Liver (tissue), 8 donors: ENCODE data around the gene SMIM45.

Experiments used
- DNase-seq: peaks from one replicate; pipeline ENCODE4 v3.0.0-alpha.2; 2017; ENCODE audit warnings: low spot score
- H3K27ac ChIP-seq, 2 donors: one replicate each; pipeline ENCODE4 v1.7.0; 2013; ENCODE audit warnings: inconsistent platforms in 2 of 2, low read length in 2 of 2, control low read depth in 1 of 2, low read depth in 1 of 2, mild to moderate bottlenecking in 1 of 2
- H3K27me3 ChIP-seq, 4 donors: one replicate each; pipeline versions ENCODE4 v1.6.1 to v1.7.0; 2013; ENCODE audit warnings: low read length in 3 of 4, inconsistent platforms in 1 of 4, mild to moderate bottlenecking in 1 of 4, moderate library complexity in 1 of 4; ENCODE audit not compliant: control insufficient read depth in 4 of 4, insufficient read depth in 4 of 4
- H3K36me3 ChIP-seq, 4 donors: one replicate each; pipeline versions ENCODE4 v1.6.1 to v1.7.0; 2013; ENCODE audit warnings: low read length in 3 of 4, mild to moderate bottlenecking in 3 of 4, low read depth in 1 of 4, moderate library complexity in 1 of 4; ENCODE audit not compliant: control insufficient read depth in 4 of 4, insufficient read depth in 3 of 4
- H3K4me1 ChIP-seq, 4 donors: one replicate each; pipeline versions ENCODE4 v1.6.1 to v1.7.0; 2013; ENCODE audit warnings: low read length in 3 of 4, mild to moderate bottlenecking in 3 of 4, moderate library complexity in 1 of 4; ENCODE audit not compliant: control insufficient read depth in 4 of 4, insufficient read depth in 4 of 4
- H3K4me3 ChIP-seq, 3 donors: one replicate each; pipeline versions ENCODE4 v1.6.1 to v1.7.0; 2013; ENCODE audit warnings: low read length in 3 of 3, control low read depth in 1 of 3, low read depth in 1 of 3, mild to moderate bottlenecking in 1 of 3
- H3K9ac ChIP-seq, 2 donors: one replicate each; pipeline ENCODE4 v1.7.0; 2013; ENCODE audit warnings: low read length in 2 of 2, mild to moderate bottlenecking in 2 of 2, moderate library complexity in 2 of 2, control low read depth in 1 of 2, low read depth in 1 of 2
- H3K9me3 ChIP-seq, 4 donors: one replicate each; pipeline versions ENCODE4 v1.6.1 to v1.7.0; 2013; ENCODE audit warnings: low read length in 3 of 4; ENCODE audit not compliant: control insufficient read depth in 4 of 4
- EGR1 ChIP-seq, 2 donors: IDR thresholded peaks; 2 replicates each; pipeline ENCODE4 v1.6.1; 2016 to 2018; ENCODE audit warnings: antibody characterized with exemption in 2 of 2, low read depth in 2 of 2
- FOXA1 ChIP-seq: IDR thresholded peaks from 2 replicates; pipeline ENCODE4 v1.6.1; 2016; ENCODE audit warnings: antibody characterized with exemption
- FOXA2 ChIP-seq: IDR thresholded peaks from 2 replicates; pipeline ENCODE4 v1.6.1; 2016; ENCODE audit warnings: antibody characterized with exemption
- GABPA ChIP-seq, 2 donors: IDR thresholded peaks in 1 of 2; conservative IDR thresholded peaks in 1 of 2; 2 replicates each; pipeline ENCODE4 v1.6.1; 2016; ENCODE audit warnings: antibody characterized with exemption in 2 of 2, mild to moderate bottlenecking in 1 of 2, moderate library complexity in 1 of 2
- HNF4A ChIP-seq, 2 donors: conservative IDR thresholded peaks; 2 replicates each; pipeline ENCODE4 v1.6.1; 2016; ENCODE audit warnings: antibody characterized with exemption in 2 of 2, mild to moderate bottlenecking in 2 of 2
- HNF4G ChIP-seq: IDR thresholded peaks from 2 replicates; pipeline ENCODE4 v1.6.1; 2016; ENCODE audit warnings: antibody characterized with exemption
- JUND ChIP-seq, 2 donors: IDR thresholded peaks; 2 replicates each; pipeline ENCODE4 v1.6.1; 2016; ENCODE audit warnings: antibody characterized with exemption in 2 of 2
- NR2F2 ChIP-seq: IDR thresholded peaks from 2 replicates; pipeline ENCODE4 v1.6.1; 2016; ENCODE audit warnings: antibody characterized with exemption
- RAD21 ChIP-seq, 2 donors: IDR thresholded peaks; 2 replicates each; pipeline ENCODE4 v1.6.1; 2016; ENCODE audit warnings: antibody characterized with exemption in 2 of 2, mild to moderate bottlenecking in 2 of 2
- SP1 ChIP-seq: IDR thresholded peaks from 2 replicates; pipeline ENCODE4 v1.6.1; 2018; ENCODE audit warnings: antibody characterized with exemption, mild to moderate bottlenecking
- YY1 ChIP-seq: IDR thresholded peaks from 2 replicates; pipeline ENCODE4 v1.6.1; 2016; ENCODE audit warnings: antibody characterized with exemption, mild to moderate bottlenecking
- WGBS: extraction: QIAGEN DNeasy Blood & Tissue Kit; methylation state at CpG from one replicate; pipeline ENCODE4 v1.1.7; 2013; 5-methylcytosine and 5-hydroxymethylcytosine counted together
- TF ChIP-seq, protein P1 (sequence below): IDR thresholded peaks from 2 replicates; pipeline ENCODE4 v1.6.1; 2016; ENCODE audit warnings: antibody characterized with exemption
- TF ChIP-seq, protein P2 (sequence below): IDR thresholded peaks from 2 replicates; pipeline ENCODE4 v1.6.1; 2016; ENCODE audit warnings: antibody characterized with exemption
- TF ChIP-seq, protein P3 (sequence below): IDR thresholded peaks from 2 replicates; pipeline ENCODE4 v1.6.1; 2016; ENCODE audit warnings: antibody characterized with exemption, mild to moderate bottlenecking
- TF ChIP-seq, protein P4 (sequence below): fragments of 150-350 bp; IDR thresholded peaks from 2 replicates; pipeline ENCODE4 v1.5.1; 2017; ENCODE audit warnings: improper control_type of control experiment, low read depth, low read length; ENCODE audit not compliant: missing input control
- donor health status: healthy.
- donor health status: healthy.
- donor health status: healthy.
- donor health status: healthy.
- donor health status: healthy.

The SMIM45 gene

DNA sequence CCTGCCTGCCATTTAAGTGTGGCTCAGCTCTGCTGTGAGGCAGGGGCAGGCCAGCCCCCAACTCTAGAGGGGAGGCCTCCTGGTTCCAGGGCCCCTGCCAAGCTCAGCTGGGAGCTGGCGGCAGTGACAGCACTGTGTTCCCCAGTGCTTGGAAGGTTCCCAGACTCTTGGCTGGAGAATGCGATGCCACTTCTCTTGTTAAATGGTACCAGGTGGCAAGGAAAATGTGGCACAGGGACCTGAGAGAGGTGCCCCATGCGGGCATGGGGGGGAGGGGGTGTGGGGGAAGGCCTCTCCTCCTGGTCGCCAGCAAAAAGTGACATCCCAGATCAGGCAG is 17.0 kb upstream of the SMIM45 start:
- no peaks in the 10 kb centered on the region for H3K36me3 ChIP-seq
- 95% methylated on average over 4 of the region's 4 CpGs for WGBS
- no peak for DNase-seq
- no peak for TF ChIP-seq SP1
- TF ChIP-seq, protein P1, sequence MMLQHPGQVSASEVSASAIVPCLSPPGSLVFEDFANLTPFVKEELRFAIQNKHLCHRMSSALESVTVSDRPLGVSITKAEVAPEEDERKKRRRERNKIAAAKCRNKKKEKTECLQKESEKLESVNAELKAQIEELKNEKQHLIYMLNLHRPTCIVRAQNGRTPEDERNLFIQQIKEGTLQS, result no peak
- TF ChIP-seq, protein P2, sequence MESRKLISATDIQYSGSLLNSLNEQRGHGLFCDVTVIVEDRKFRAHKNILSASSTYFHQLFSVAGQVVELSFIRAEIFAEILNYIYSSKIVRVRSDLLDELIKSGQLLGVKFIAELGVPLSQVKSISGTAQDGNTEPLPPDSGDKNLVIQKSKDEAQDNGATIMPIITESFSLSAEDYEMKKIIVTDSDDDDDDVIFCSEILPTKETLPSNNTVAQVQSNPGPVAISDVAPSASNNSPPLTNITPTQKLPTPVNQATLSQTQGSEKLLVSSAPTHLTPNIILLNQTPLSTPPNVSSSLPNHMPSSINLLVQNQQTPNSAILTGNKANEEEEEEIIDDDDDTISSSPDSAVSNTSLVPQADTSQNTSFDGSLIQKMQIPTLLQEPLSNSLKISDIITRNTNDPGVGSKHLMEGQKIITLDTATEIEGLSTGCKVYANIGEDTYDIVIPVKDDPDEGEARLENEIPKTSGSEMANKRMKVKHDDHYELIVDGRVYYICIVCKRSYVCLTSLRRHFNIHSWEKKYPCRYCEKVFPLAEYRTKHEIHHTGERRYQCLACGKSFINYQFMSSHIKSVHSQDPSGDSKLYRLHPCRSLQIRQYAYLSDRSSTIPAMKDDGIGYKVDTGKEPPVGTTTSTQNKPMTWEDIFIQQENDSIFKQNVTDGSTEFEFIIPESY, result no peak
- no peak for TF ChIP-seq FOXA1
- no peak for TF ChIP-seq FOXA2
- TF ChIP-seq EGR1 (IDR thresholded peaks at IDR 0.05; ENCODE audit: low read depth in 2 of 2), result no peak
- TF ChIP-seq YY1, result no peak
- TF ChIP-seq JUND (IDR thresholded peaks at IDR 0.05), result no peak
- TF ChIP-seq, protein P3, sequence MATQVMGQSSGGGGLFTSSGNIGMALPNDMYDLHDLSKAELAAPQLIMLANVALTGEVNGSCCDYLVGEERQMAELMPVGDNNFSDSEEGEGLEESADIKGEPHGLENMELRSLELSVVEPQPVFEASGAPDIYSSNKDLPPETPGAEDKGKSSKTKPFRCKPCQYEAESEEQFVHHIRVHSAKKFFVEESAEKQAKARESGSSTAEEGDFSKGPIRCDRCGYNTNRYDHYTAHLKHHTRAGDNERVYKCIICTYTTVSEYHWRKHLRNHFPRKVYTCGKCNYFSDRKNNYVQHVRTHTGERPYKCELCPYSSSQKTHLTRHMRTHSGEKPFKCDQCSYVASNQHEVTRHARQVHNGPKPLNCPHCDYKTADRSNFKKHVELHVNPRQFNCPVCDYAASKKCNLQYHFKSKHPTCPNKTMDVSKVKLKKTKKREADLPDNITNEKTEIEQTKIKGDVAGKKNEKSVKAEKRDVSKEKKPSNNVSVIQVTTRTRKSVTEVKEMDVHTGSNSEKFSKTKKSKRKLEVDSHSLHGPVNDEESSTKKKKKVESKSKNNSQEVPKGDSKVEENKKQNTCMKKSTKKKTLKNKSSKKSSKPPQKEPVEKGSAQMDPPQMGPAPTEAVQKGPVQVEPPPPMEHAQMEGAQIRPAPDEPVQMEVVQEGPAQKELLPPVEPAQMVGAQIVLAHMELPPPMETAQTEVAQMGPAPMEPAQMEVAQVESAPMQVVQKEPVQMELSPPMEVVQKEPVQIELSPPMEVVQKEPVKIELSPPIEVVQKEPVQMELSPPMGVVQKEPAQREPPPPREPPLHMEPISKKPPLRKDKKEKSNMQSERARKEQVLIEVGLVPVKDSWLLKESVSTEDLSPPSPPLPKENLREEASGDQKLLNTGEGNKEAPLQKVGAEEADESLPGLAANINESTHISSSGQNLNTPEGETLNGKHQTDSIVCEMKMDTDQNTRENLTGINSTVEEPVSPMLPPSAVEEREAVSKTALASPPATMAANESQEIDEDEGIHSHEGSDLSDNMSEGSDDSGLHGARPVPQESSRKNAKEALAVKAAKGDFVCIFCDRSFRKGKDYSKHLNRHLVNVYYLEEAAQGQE, result no peak
- TF ChIP-seq, protein P4, sequence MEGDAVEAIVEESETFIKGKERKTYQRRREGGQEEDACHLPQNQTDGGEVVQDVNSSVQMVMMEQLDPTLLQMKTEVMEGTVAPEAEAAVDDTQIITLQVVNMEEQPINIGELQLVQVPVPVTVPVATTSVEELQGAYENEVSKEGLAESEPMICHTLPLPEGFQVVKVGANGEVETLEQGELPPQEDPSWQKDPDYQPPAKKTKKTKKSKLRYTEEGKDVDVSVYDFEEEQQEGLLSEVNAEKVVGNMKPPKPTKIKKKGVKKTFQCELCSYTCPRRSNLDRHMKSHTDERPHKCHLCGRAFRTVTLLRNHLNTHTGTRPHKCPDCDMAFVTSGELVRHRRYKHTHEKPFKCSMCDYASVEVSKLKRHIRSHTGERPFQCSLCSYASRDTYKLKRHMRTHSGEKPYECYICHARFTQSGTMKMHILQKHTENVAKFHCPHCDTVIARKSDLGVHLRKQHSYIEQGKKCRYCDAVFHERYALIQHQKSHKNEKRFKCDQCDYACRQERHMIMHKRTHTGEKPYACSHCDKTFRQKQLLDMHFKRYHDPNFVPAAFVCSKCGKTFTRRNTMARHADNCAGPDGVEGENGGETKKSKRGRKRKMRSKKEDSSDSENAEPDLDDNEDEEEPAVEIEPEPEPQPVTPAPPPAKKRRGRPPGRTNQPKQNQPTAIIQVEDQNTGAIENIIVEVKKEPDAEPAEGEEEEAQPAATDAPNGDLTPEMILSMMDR, result no peak
- TF ChIP-seq RAD21 (IDR thresholded peaks at IDR 0.05), result no peak
- TF ChIP-seq GABPA (IDR thresholded peaks at IDR 0.05 in 1 of 2, conservative IDR thresholded peaks at IDR 0.05 in 1 of 2), result no peak
- no peaks in the 10 kb centered on the region for H3K4me1 ChIP-seq
- no peak overlapping the region for H3K9ac ChIP-seq
- no peak overlapping the region for H3K27ac ChIP-seq
- no peak overlapping the region for H3K4me3 ChIP-seq
- H3K27me3 ChIP-seq, result no peaks in the 10 kb centered on the region
- no peaks in the 10 kb centered on the region for H3K9me3 ChIP-seq

DNA sequence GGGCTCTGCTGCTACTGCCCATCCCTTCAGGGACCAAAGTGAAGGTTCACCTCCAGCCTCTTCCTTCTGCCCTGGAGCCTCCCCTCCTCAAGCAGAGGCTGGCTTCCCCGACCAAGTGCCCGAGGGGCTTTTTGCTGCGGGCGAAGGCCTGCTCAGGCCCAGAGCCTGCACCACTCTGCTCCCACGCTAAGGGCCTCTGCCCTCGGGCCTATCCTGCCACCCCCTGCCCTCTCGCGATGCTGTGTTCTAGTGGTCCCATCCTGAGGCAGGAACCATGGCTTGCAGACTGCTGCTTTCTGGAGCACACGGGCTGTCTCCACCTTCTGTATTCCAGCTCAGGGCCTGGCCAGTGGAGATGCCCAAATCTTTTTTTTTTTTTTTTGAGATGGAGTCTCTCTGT is 16.4 kb upstream of the SMIM45 start:
- no peak overlapping the region for H3K27ac ChIP-seq
- no peaks in the 10 kb centered on the region for H3K9me3 ChIP-seq
- no peaks in the 10 kb centered on the region for H3K36me3 ChIP-seq
- no peak overlapping the region for H3K4me3 ChIP-seq
- no peak for DNase-seq
- 98% methylated on average over 9 of the region's 9 CpGs for WGBS
- H3K4me1 ChIP-seq, result no peaks in the 10 kb centered on the region
- TF ChIP-seq, protein P2, result no peak
- TF ChIP-seq GABPA (IDR thresholded peaks at IDR 0.05 in 1 of 2, conservative IDR thresholded peaks at IDR 0.05 in 1 of 2), result no peak
- no peak for TF ChIP-seq SP1
- TF ChIP-seq NR2F2, result no peak
- TF ChIP-seq FOXA2, result no peak
- TF ChIP-seq HNF4G, result no peak
- no peak for TF ChIP-seq HNF4A (conservative IDR thresholded peaks at IDR 0.05)
- TF ChIP-seq YY1, result no peak
- H3K9ac ChIP-seq, result no peak overlapping the region
- no peaks in the 10 kb centered on the region for H3K27me3 ChIP-seq
